Measurements from ENCODE around the gene FBLN1. TPM values are rescaled to one million over a fixed set of nuclear protein-coding genes. Genes with fewer than 3 reads are reported as not detected.

FBLN1 gene
- total and polyA plus RNA-seq, 2 donors (not counting 1 experiment from before 2014, with no cell fraction given) = not detected

DNA sequence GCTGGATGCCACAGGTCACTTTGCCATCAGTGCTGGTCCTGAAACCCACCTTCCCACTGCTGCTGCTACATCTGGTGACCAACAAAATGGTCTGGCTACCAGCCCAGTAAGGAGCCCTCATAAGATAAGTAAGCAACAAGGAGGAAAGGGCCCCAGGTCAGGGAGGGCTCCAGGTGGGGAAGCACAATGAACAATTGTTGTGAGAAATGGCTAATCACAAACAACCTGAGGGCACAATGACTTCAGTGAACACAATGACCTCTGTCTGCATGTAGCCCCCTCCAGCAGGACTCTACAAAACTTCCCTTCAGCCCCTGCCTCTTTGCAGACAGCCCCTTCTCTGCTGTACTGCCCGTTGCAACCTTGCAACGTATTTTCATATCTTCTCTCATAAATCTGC lies 19.4 kb upstream of the FBLN1 start:
- no peak for DNase-seq
- Histone ChIP-seq H3K9me3 (ENCODE audit: control extremely low read depth in 1 of 3, control insufficient read depth in 2 of 3, insufficient read depth in 1 of 3, low read length in 2 of 3) (peaks cover 0 to 6% (median 3%) of the 10 kb centered on the region in 3 donors), H3K9ac (ENCODE audit: low read length) (no peak overlapping the region), H2AFZ (ENCODE audit: insufficient read depth, low read depth, low read length, poor library complexity, severe bottlenecking) (no peak overlapping the region), H3K4me1 (ENCODE audit: control insufficient read depth in 2 of 2, insufficient read depth in 2 of 2, low read length in 2 of 2) (no peaks in the 10 kb centered on the region), H3K27me3 (replicated peaks in 1 of 4; ENCODE audit: control extremely low read depth in 1 of 4, control insufficient read depth in 3 of 4, insufficient read depth in 4 of 4, low read length in 3 of 4) (peaks cover 0 to 2% (median 0%) of the 10 kb centered on the region in 4 experiments), H3K4me3 (ENCODE audit: control extremely low read depth in 1 of 5, extremely low read depth in 1 of 5, insufficient read depth in 1 of 5, low read depth in 2 of 5, low read length in 4 of 5) (no peak overlapping the region), H3K36me3 (replicated peaks in 1 of 2; ENCODE audit: control extremely low read depth in 1 of 2, control insufficient read depth in 1 of 2, extremely low read depth in 1 of 2, insufficient read depth in 2 of 2, low read length in 1 of 2) (no peaks in the 10 kb centered on the region), H3K27ac (ENCODE audit: low read length in 2 of 2) (no peak overlapping the region), H4K20me1 (ENCODE audit: control insufficient read depth, insufficient read depth, low read length, poor library complexity, severe bottlenecking) (no peaks in the 10 kb centered on the region), H3K79me2 (ENCODE audit: control insufficient read depth, insufficient read depth, low read length) (no peaks in the 10 kb centered on the region), H3K4me2 (replicated peaks; ENCODE audit: low read depth, low read length, poor library complexity, severe bottlenecking) (no peak overlapping the region)
- WGBS (ENCODE audit: insufficient coverage) = 100% methylated on average over 2 of the region's 2 CpGs
- CTCF ChIA-PET = no interaction called here
- peaks cover 2% of the 10 kb centered on the region for H3K9me3 Mint-ChIP-seq (ENCODE audit: insufficient read depth)
- H3K4me3 Mint-ChIP-seq = no peak overlapping the region
- TF ChIP-seq, protein P1, sequence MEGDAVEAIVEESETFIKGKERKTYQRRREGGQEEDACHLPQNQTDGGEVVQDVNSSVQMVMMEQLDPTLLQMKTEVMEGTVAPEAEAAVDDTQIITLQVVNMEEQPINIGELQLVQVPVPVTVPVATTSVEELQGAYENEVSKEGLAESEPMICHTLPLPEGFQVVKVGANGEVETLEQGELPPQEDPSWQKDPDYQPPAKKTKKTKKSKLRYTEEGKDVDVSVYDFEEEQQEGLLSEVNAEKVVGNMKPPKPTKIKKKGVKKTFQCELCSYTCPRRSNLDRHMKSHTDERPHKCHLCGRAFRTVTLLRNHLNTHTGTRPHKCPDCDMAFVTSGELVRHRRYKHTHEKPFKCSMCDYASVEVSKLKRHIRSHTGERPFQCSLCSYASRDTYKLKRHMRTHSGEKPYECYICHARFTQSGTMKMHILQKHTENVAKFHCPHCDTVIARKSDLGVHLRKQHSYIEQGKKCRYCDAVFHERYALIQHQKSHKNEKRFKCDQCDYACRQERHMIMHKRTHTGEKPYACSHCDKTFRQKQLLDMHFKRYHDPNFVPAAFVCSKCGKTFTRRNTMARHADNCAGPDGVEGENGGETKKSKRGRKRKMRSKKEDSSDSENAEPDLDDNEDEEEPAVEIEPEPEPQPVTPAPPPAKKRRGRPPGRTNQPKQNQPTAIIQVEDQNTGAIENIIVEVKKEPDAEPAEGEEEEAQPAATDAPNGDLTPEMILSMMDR (IDR thresholded peaks at IDR 0.05) = no peak
- no peak for TF ChIP-seq EZH2 (IDR thresholded peaks at IDR 0.05; ENCODE audit: borderline replicate concordance, insufficient read depth, low read depth, low read length, poor library complexity, severe bottlenecking)
- H3K27me3 Mint-ChIP-seq = peaks cover 14% of the 10 kb centered on the region
- intact Hi-C loops (cut with micrococcal nuclease) = no loop called here
- no peak overlapping the region for H3K27ac Mint-ChIP-seq
- no peak for ATAC-seq (ENCODE audit: low read depth)
- H3K4me1 Mint-ChIP-seq = no peaks in the 10 kb centered on the region
- POLR2A ChIA-PET = no interaction called here

DNA sequence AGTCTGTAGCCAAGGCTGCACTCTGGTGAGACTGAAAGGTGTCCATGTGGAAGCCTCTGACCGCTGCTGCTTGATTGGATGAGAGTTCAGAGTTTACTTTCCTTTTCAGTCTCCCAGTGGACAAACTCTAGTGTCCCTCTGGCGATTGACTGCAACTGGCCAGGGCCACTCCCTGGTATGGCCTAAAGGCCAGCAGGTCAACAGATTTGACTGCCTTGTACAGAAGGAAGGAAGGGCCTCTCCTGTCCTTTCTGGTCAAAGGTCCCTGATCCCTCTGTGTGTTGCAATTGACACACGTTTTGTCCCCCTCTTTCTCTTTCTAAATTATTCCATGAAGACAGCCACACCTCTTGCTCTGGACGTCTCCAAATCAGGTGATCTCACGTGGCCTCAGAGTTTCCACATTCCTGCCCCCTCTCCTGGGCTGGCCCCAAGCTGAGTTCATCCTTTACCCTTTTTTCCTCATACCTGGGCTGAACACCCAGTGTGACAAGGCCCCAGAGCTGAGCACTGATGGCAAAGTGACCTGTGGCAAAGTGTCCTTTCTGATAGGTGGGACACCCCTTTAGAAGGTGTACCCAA lies 18.7 kb upstream of the FBLN1 start:
- peaks cover 18% of the 10 kb centered on the region for H3K27me3 Mint-ChIP-seq
- Histone ChIP-seq H3K4me3 (ENCODE audit: control extremely low read depth in 1 of 5, extremely low read depth in 1 of 5, insufficient read depth in 1 of 5, low read depth in 2 of 5, low read length in 4 of 5) (no peak overlapping the region), H4K20me1 (ENCODE audit: control insufficient read depth, insufficient read depth, low read length, poor library complexity, severe bottlenecking) (no peaks in the 10 kb centered on the region), H3K4me1 (ENCODE audit: control insufficient read depth in 2 of 2, insufficient read depth in 2 of 2, low read length in 2 of 2) (no peaks in the 10 kb centered on the region), H3K27ac (ENCODE audit: low read length in 2 of 2) (no peak overlapping the region), H3K9me3 (ENCODE audit: control extremely low read depth in 1 of 3, control insufficient read depth in 2 of 3, insufficient read depth in 1 of 3, low read length in 2 of 3) (peaks cover 0 to 6% (median 3%) of the 10 kb centered on the region in 3 donors), H3K36me3 (replicated peaks in 1 of 2; ENCODE audit: control extremely low read depth in 1 of 2, control insufficient read depth in 1 of 2, extremely low read depth in 1 of 2, insufficient read depth in 2 of 2, low read length in 1 of 2) (no peaks in the 10 kb centered on the region), H3K79me2 (ENCODE audit: control insufficient read depth, insufficient read depth, low read length) (no peaks in the 10 kb centered on the region), H2AFZ (ENCODE audit: insufficient read depth, low read depth, low read length, poor library complexity, severe bottlenecking) (no peak overlapping the region), H3K27me3 (replicated peaks in 1 of 4; ENCODE audit: control extremely low read depth in 1 of 4, control insufficient read depth in 3 of 4, insufficient read depth in 4 of 4, low read length in 3 of 4) (peaks cover 0 to 2% (median 0%) of the 10 kb centered on the region in 4 experiments), H3K4me2 (replicated peaks; ENCODE audit: low read depth, low read length, poor library complexity, severe bottlenecking) (no peak overlapping the region), H3K9ac (ENCODE audit: low read length) (no peak overlapping the region)
- ChIA-PET CTCF (no interaction called here), POLR2A (no interaction called here)
- ATAC-seq (ENCODE audit: low read depth) = no peak
- H3K9me3 Mint-ChIP-seq (ENCODE audit: insufficient read depth) = peaks cover 2% of the 10 kb centered on the region
- no peak overlapping the region for H3K27ac Mint-ChIP-seq
- 75% methylated on average over 5 of the region's 5 CpGs for WGBS (ENCODE audit: insufficient coverage)
- no peak overlapping the region for H3K4me3 Mint-ChIP-seq
- TF ChIP-seq, protein P1 (IDR thresholded peaks at IDR 0.05) = no peak
- no peak for TF ChIP-seq EZH2 (IDR thresholded peaks at IDR 0.05; ENCODE audit: borderline replicate concordance, insufficient read depth, low read depth, low read length, poor library complexity, severe bottlenecking)
- H3K4me1 Mint-ChIP-seq = no peaks in the 10 kb centered on the region
- intact Hi-C loops (cut with micrococcal nuclease) = no loop called here
- DNase-seq = no peak

Measured in B cell (primary cell).